Pancreas (tissue), 10 donors: Measurements from ENCODE around the gene EPOP. TPM values are rescaled to one million over a fixed set of nuclear protein-coding genes. Genes with fewer than 3 reads are reported as not detected.
"Not testable (repeated sequence)": the region's sequence is repeated elsewhere in the genome, so short reads cannot be mapped to it uniquely, and the experiment has no call there.

Experiments used
- ATAC-seq, 4 donors: fragments of 200-7000 bp; cut with Tn5 transposase; one replicate each; pipeline versions ENCODE4 v1.8.0 to v1.9.1; 2020; ENCODE audit warnings: mild to moderate bottlenecking in 4 of 4, moderate library complexity in 4 of 4
- DNase-seq, 6 donors: peaks; one replicate each; pipeline ENCODE4 v3.0.0-alpha.2; 2020
- FAIRE-seq: peaks from 2 replicates; lab custom pipeline; 2012; peaks lifted over from hg19 to GRCh38; lab: Jason Lieb, UNC
- H3K27ac ChIP-seq, 4 donors: fragments of 200-600 bp; sonication (generic); 1 replicate in 3 of 4; 2 replicates in 1 of 4; pipeline versions ENCODE4 v1.5.0 to v1.8.0; 2020
- H3K27me3 ChIP-seq, 4 donors: fragments of 200-600 bp; one replicate each; pipeline ENCODE4 v1.8.0; 2021
- H3K36me3 ChIP-seq, 3 donors: fragments of 200-600 bp; sonication (generic) in 1 of 3; one replicate each; pipeline versions ENCODE4 v1.5.0 to v1.8.0; 2020 to 2021
- H3K4me1 ChIP-seq, 3 donors: fragments of 200-600 bp; one replicate each; pipeline ENCODE4 v1.8.0; 2021
- H3K4me3 ChIP-seq, 4 donors: fragments of 200-600 bp; sonication (generic) in 2 of 4; one replicate each; pipeline versions ENCODE4 v1.5.0 to v1.8.0; 2020 to 2021
- H3K9me3 ChIP-seq, 4 donors: fragments of 200-600 bp; one replicate each; pipeline ENCODE4 v1.8.0; 2021
- WGBS, 2 donors: extraction: QIAGEN DNeasy Blood & Tissue Kit; methylation state at CpG; one replicate each; pipeline ENCODE4 v1.1.7; 2013; 5-methylcytosine and 5-hydroxymethylcytosine counted together
- intact Hi-C, 3 donors: fragments of 100-400 bp; cut with DNase I; formaldehyde crosslinking; loops; one replicate each; pipeline versions ENCODE4 v1.11.1 to v1.14.2; 2022
- microRNA-seq, 2 donors: library from miRNA; unstranded; fragments of <30 nt; microRNA quantifications; one replicate each; pipeline versions ENCODE4 to v1.1.0, GENCODE V29; 2019 to 2020
- polyA plus RNA-seq, 2 donors: library from polyadenylated mRNA; stranded (reverse); fragments of 200-250 nt; gene quantifications; one replicate each; pipeline ENCODE4 v1.2.3, GENCODE V29; 2013
- total RNA-seq, 6 donors: library from RNA; stranded (reverse); fragmentation: NEBNext Ultra II Directional in 4 of 6; extraction: Animal tissue kit (Norgen Biotek cat#: 25700) in 4 of 6; gene quantifications; one replicate each; pipeline versions ENCODE4 v1.2.1 to v1.2.4, GENCODE V29; 2021 to 2023
- TF ChIP-seq, protein P1 (sequence below), 4 donors: fragments of 200-600 bp; sonication (generic) in 3 of 4; IDR thresholded peaks; one replicate each; pipeline versions ENCODE4 v1.5.0 to v1.8.0; 2021; ENCODE audit warnings: antibody characterized with exemption in 4 of 4
- donor health status: healthy with polysubstance abuse.
- donor health status: DM: no; HTN: no; CAD: no; lungs with moderate emphysema.
- donor health status: DM: no; HTN: no; CAD: no.
- donor health status: control.
- donor health status: control.
- donor health status: Bipolar disorder and iron deficiency.
- donor health status: DM: yes; HTN: yes; CAD: no.
- donor health status: DM: no; HTN: no; CAD: no.
- donor health status: DM: no; HTN: no; CAD: no.
- donor health status: DM: yes; HTN: yes; CAD: no.

The EPOP gene
- total and polyA plus RNA-seq, 8 donors: 0.49 to 4.3 (median 2.8) TPM

DNA sequence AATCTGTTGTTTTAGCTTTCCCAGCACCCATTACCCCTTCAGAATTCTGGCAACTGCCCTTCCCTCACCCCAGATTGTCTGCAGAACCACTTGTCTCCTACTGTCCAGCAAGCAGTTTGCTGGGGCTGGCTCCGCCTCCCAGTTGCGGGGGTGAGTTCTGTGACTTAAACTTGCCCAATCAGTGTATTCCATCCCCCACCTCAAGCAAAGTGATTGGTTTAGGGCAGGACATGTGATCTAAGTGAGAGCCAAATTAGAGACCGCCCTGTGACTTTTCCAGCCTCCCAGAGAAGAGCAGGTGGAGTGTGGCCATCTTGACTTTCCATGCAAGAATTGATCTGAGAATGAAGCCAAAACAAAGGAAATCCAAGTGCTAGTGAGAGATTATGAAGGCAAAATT lies 46.3 kb downstream of the EPOP start:
- no peaks in the 10 kb centered on the region for H3K27me3 ChIP-seq
- intact Hi-C loops: no loop called here
- ATAC-seq (no peak), FAIRE-seq (no peak), DNase-seq (peak in 1 of 6 donors; percentile 39)
- H3K4me3 ChIP-seq: no peak overlapping the region
- TF ChIP-seq, protein P1, sequence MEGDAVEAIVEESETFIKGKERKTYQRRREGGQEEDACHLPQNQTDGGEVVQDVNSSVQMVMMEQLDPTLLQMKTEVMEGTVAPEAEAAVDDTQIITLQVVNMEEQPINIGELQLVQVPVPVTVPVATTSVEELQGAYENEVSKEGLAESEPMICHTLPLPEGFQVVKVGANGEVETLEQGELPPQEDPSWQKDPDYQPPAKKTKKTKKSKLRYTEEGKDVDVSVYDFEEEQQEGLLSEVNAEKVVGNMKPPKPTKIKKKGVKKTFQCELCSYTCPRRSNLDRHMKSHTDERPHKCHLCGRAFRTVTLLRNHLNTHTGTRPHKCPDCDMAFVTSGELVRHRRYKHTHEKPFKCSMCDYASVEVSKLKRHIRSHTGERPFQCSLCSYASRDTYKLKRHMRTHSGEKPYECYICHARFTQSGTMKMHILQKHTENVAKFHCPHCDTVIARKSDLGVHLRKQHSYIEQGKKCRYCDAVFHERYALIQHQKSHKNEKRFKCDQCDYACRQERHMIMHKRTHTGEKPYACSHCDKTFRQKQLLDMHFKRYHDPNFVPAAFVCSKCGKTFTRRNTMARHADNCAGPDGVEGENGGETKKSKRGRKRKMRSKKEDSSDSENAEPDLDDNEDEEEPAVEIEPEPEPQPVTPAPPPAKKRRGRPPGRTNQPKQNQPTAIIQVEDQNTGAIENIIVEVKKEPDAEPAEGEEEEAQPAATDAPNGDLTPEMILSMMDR (IDR thresholded peaks at IDR 0.05): no peak
- H3K36me3 ChIP-seq: no peaks in the 10 kb centered on the region
- no peak overlapping the region for H3K27ac ChIP-seq
- no peaks in the 10 kb centered on the region for H3K9me3 ChIP-seq
- 62 to 90% methylated on average over 3 of the region's 3 CpGs for WGBS, 2 donors
- H3K4me1 ChIP-seq: no peaks in the 10 kb centered on the region

DNA sequence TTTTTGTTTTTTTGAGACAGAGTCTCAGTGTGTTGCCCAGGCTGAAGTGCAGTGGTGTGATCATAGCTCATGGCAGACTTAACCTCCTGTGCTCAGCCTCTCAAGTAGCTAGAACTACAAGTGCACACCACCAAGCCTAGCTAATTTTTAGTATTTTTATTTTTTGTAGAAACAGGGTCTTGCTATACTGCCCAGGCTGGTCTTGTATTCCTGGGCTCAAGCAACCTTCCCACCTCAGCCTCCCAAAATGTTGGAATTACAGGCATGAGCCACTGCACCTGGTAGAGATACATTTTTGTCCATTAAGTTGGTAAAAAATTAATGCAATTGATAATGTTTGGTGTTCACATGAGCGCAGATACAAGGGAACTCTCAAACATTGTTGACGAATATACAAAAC lies 46.8 kb downstream of the EPOP start:
- FAIRE-seq (no peak), ATAC-seq (no peak), DNase-seq (no peak)
- intact Hi-C loops: no loop called here
- Histone ChIP-seq H3K36me3 (no peaks in the 10 kb centered on the region), H3K4me1 (no peaks in the 10 kb centered on the region), H3K27ac (no peak overlapping the region), H3K4me3 (no peak overlapping the region), H3K27me3 (no peaks in the 10 kb centered on the region), H3K9me3 (no peaks in the 10 kb centered on the region)
- TF ChIP-seq, protein P1 (IDR thresholded peaks at IDR 0.05): no peak
- 87 to 92% methylated on average over 2 of the region's 2 CpGs for WGBS, 2 donors

DNA sequence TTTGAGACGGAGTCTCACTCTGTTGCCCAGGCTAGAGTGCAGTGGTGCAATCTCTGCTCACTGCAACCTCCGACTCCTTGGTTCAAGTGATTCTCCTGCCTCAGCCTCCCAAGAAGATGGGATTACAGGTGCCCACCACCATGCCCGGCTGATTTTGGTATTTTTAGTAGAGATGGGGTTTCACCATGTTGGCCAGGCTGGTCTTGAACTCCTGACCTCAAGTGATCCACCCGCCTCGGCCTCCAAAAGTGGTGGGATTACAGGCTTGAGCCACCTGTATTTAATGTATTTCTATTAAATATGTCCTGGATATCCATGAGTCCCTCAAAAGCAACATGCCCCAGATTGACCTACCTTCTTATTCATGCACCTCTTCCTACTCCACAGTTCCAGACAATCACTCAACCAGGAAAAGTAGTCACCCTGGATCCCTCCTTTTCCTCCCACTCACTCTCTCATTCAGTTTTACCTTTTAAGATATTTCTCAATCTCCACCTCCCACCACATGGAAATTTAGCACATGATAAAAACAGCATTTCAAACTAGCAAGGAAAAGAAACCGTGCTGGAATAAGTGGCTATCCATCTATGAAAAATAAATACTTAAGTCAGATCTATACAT lies 48.0 kb downstream of the EPOP start:
- WGBS, 2 donors: 82 to 84% methylated on average over 6 of the region's 6 CpGs
- ATAC-seq, H3K27ac ChIP-seq: not testable (repeated sequence)

DNA sequence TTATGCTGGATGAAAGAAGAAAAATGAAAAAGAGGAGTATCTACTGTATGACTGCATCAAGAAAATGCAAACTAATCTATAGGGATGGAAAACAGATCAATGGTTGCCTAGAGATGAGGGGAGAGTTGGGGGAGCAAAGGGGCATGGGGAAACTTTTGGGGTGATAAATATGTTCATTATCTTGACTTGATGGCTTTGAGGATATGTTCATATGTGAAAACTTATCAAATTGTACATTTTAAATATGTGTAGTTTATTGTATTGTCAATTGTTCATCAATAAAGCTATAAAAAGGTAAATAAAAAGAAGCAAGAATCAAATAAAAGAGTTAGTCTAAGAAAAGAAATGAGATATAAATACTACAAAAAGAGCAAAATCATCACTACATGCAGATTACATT lies 49.3 kb downstream of the EPOP start:
- no peak overlapping the region for H3K27ac ChIP-seq
- no peak for ATAC-seq
- DNase-seq: no peak
- no peaks in the 10 kb centered on the region for H3K27me3 ChIP-seq
- no peaks in the 10 kb centered on the region for H3K36me3 ChIP-seq
- intact Hi-C loops: no loop called here
- no peak for FAIRE-seq
- H3K4me1 ChIP-seq: no peaks in the 10 kb centered on the region
- TF ChIP-seq, protein P1 (IDR thresholded peaks at IDR 0.05): no peak
- H3K9me3 ChIP-seq: no peaks in the 10 kb centered on the region
- H3K4me3 ChIP-seq: no peak overlapping the region

More for the DNA sequence above, 48.0 kb downstream of the EPOP start:
- intact Hi-C loops, H3K4me1 ChIP-seq, H3K9me3 ChIP-seq, FAIRE-seq, H3K4me3 ChIP-seq, H3K36me3 ChIP-seq, DNase-seq, H3K27me3 ChIP-seq: not testable (repeated sequence)

DNA sequence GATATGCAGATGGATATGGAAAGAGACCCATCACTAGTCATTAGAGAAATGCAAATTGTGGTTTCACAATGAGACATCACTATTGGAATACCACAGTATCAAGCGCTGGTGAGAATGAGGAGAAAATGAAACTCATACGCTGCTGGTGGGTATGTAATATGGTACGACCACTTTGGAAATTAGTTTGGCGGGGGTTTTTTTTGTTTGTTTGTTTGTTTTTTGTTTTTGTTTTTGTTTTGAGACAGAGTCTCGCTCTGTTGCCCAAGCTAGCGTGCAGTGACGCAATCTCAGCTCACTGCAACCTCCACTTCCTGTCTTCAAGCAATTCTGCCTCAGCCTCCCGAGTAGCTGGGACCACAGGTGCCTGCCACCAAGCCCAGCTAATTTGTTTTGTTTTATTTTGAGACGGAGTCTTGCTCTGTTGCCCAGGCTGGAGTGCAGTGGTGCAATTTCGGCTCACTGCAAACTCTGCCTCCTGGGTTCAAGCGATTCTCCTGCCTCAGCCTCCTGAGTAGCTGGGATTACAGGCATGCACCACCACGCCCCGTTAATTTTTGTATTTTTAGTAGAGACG lies 49.9 kb downstream of the EPOP start:
- peak in 1 of 6 donors; percentile 9 for DNase-seq
- H3K9me3 ChIP-seq, H3K4me1 ChIP-seq, H3K27ac ChIP-seq, intact Hi-C loops, H3K4me3 ChIP-seq, FAIRE-seq, H3K36me3 ChIP-seq, ATAC-seq, H3K27me3 ChIP-seq: not testable (repeated sequence)
- 75 to 83% methylated on average over 14 of the region's 14 CpGs for WGBS, 2 donors

Small RNA genes within 50 kb of the gene (microRNA-seq; reads per million reads assigned to microRNA genes)
- gene MIR4726: 0 reads per million in 2 donors
- gene MIR4734: 0.39 to 0.59 reads per million in 2 donors

Other genes starting within 250 kb of the EPOP start
- gene ARHGAP23, start 246.5 kb downstream of the EPOP start, total RNA-seq: 1 to 10 TPM; 2.5 to 7.1 (median 4.7) TPM
- gene ARHGAP23, start 246.5 kb downstream of the EPOP start, polyA plus RNA-seq: 1 to 10 TPM; 3.3 to 4.1 TPM
- gene SRCIN1, start 69.0 kb downstream of the EPOP start, total RNA-seq: 1 to 10 TPM; 5.8 to 9.3 (median 8.2) TPM
- 10 to 100 TPM; 18.4 to 30.3 TPM for gene SRCIN1, start 69.0 kb downstream of the EPOP start, polyA plus RNA-seq
- gene MLLT6, start 30.3 kb upstream of the EPOP start, total RNA-seq: 100 to 1,000 TPM in 1 of 6 donors, 10 to 100 TPM in 5; 51.3 to 112 (median 67.4) TPM
- 100 to 1,000 TPM in 1 of 2 donors, 10 to 100 TPM in 1; 69.9 to 181 TPM for gene MLLT6, start 30.3 kb upstream of the EPOP start, polyA plus RNA-seq
- 10 to 100 TPM; 27.5 to 44.3 (median 30.9) TPM for gene CISD3, start 55.4 kb upstream of the EPOP start, total RNA-seq
- gene CISD3, start 55.4 kb upstream of the EPOP start, polyA plus RNA-seq: 10 to 100 TPM; 28.1 to 34.9 TPM
- gene PCGF2, start 73.4 kb upstream of the EPOP start, total RNA-seq: 10 to 100 TPM; 12.9 to 25.2 (median 21.1) TPM
- 10 to 100 TPM; 39.2 to 39.6 TPM for gene PCGF2, start 73.4 kb upstream of the EPOP start, polyA plus RNA-seq
- 10 to 100 TPM; 27.7 to 74.7 (median 54.5) TPM for gene PSMB3, start 77.8 kb upstream of the EPOP start, total RNA-seq
- gene PSMB3, start 77.8 kb upstream of the EPOP start, polyA plus RNA-seq: 100 to 1,000 TPM; 104 to 107 TPM
- gene PIP4K2B, start 124.6 kb upstream of the EPOP start, total RNA-seq: 10 to 100 TPM in 5 of 6 donors, 1 to 10 TPM in 1; 9.0 to 22.2 (median 11.7) TPM
- 10 to 100 TPM; 14.2 to 17.0 TPM for gene PIP4K2B, start 124.6 kb upstream of the EPOP start, polyA plus RNA-seq
- gene CWC25, start 150.4 kb upstream of the EPOP start, total RNA-seq: 10 to 100 TPM in 1 of 6 donors, 1 to 10 TPM in 5; 7.5 to 11.4 (median 8.0) TPM
- gene CWC25, start 150.4 kb upstream of the EPOP start, polyA plus RNA-seq: 10 to 100 TPM; 19.4 to 24.0 TPM
- 100 to 1,000 TPM; 569 to 994 (median 828) TPM for gene RPL23, start 178.8 kb upstream of the EPOP start, total RNA-seq
- 1,000 to 10,000 TPM; 1,404 to 1,507 TPM for gene RPL23, start 178.8 kb upstream of the EPOP start, polyA plus RNA-seq
- 10 to 100 TPM; 48.2 to 98.6 (median 60.9) TPM for gene LASP1, start 195.1 kb upstream of the EPOP start, total RNA-seq
- gene LASP1, start 195.1 kb upstream of the EPOP start, polyA plus RNA-seq: 10 to 100 TPM; 35.7 to 36.0 TPM